Measurements from ENCODE around the gene CAPN10.

The CAPN10 gene

GRCh38 chr2:240593703-240594451 is 7.3 kb downstream of the CAPN10 start:
- H3K9me3 Mint-ChIP-seq, result no peaks in the 10 kb centered on the region
- CTCF ChIA-PET, result interaction anchor here (1.2 to 1.3 kb wide), 2 partner anchors 15 to 29 kb away, joined by 3 read pairs; no protein-coding TSS in a partner anchor
- peaks cover 7% of the 10 kb centered on the region for H3K36me3 Mint-ChIP-seq
- peaks cover 13% of the 10 kb centered on the region for H3K4me1 Mint-ChIP-seq
- no peaks in the 10 kb centered on the region for H3K27me3 Mint-ChIP-seq
- DNase-seq, result peak; percentile 11
- no peak overlapping the region for H3K27ac Mint-ChIP-seq
- no peak overlapping the region for H3K4me3 Mint-ChIP-seq

DNA sequence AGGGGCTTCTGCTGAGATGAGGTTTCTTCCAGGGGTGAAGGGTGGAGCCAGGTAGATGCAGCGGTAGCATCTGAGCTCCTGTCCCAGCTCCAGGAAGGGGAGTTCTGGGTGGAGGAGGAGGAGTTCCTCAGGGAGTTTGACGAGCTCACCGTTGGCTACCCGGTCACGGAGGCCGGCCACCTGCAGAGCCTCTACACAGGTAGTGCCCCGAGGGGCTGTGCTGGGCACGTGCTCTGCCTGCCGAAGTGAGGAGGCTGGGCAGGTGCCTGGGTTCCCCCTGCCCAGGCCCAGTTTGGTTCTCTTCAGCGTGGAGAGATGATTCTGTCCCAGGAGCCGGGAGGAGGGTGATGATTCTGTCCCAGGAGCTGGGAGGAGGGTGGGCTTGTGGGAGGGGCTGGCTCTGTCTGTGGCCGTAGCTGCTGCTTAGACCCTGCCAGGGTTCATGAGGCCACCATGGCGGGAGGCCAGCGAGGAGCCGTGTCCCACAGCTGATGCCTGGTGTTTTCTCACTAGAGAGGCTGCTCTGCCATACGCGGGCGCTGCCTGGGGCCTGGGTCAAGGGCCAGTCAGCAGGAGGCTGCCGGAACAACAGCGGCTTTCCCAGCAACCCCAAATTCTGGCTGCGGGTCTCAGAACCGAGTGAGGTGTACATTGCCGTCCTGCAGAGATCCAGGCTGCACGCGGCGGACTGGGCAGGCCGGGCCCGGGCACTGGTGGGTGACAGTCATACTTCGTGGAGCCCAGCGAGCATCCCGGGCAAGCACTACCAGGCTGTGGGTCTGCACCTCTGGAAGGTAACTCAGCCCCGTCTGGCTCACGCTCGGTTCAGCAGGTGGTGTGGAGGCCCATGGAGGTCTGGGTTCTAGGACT is 8.2 kb downstream of the CAPN10 start:
- CTCF ChIA-PET, result interaction anchor here (1.2 kb wide), 1 partner anchor 28 kb away, joined by 3 read pairs; no protein-coding TSS in a partner anchor
- Mint-ChIP-seq H3K27ac (no peak overlapping the region), H3K36me3 (peaks cover 4% of the 10 kb centered on the region), H3K4me3 (no peak overlapping the region), H3K9me3 (no peaks in the 10 kb centered on the region), H3K27me3 (no peaks in the 10 kb centered on the region), H3K4me1 (peaks cover 7% of the 10 kb centered on the region)
- no peak for DNase-seq

- peak; percentile 64 for DNase-seq
- H3K36me3 Mint-ChIP-seq, result peaks cover 6% of the 10 kb centered on the region
- H3K9me3 Mint-ChIP-seq, result no peaks in the 10 kb centered on the region
- peaks cover 7% of the 10 kb centered on the region for H3K4me1 Mint-ChIP-seq
- H3K4me3 Mint-ChIP-seq, result no peak overlapping the region
- no peaks in the 10 kb centered on the region for H3K27me3 Mint-ChIP-seq
- CTCF ChIA-PET, result interaction anchor here (1.7 to 1.9 kb wide), 2 partner anchors 14 to 21 kb away, joined by 4 to 7 read pairs; no protein-coding TSS in a partner anchor
- H3K27ac Mint-ChIP-seq, result no peak overlapping the region
Measured at GRCh38 chr2:240595381-240596079, 9.0 kb downstream of the CAPN10 start.

GRCh38 chr2:240596080-240596460 is 9.5 kb downstream of the CAPN10 start:
- peaks cover 6% of the 10 kb centered on the region for H3K36me3 Mint-ChIP-seq
- H3K4me1 Mint-ChIP-seq, result peaks cover 7% of the 10 kb centered on the region
- H3K27me3 Mint-ChIP-seq, result no peaks in the 10 kb centered on the region
- no peak overlapping the region for H3K27ac Mint-ChIP-seq
- no peaks in the 10 kb centered on the region for H3K9me3 Mint-ChIP-seq
- no peak overlapping the region for H3K4me3 Mint-ChIP-seq
- DNase-seq, result no peak
- CTCF ChIA-PET, result interaction anchor here (1.7 to 1.9 kb wide), 2 partner anchors 13 to 21 kb away, joined by 4 to 7 read pairs; no protein-coding TSS in a partner anchor

- CTCF ChIA-PET, result interaction anchor here (1.7 to 1.9 kb wide), 2 partner anchors 13 to 20 kb away, joined by 4 to 7 read pairs; no protein-coding TSS in a partner anchor
- Mint-ChIP-seq H3K4me1 (peaks cover 3% of the 10 kb centered on the region), H3K27me3 (no peaks in the 10 kb centered on the region), H3K9me3 (no peaks in the 10 kb centered on the region), H3K27ac (no peak overlapping the region), H3K4me3 (no peak overlapping the region), H3K36me3 (peaks cover 6% of the 10 kb centered on the region)
- no peak for DNase-seq
Measured at GRCh38 chr2:240596491-240596931, 10.0 kb downstream of the CAPN10 start.

DNA sequence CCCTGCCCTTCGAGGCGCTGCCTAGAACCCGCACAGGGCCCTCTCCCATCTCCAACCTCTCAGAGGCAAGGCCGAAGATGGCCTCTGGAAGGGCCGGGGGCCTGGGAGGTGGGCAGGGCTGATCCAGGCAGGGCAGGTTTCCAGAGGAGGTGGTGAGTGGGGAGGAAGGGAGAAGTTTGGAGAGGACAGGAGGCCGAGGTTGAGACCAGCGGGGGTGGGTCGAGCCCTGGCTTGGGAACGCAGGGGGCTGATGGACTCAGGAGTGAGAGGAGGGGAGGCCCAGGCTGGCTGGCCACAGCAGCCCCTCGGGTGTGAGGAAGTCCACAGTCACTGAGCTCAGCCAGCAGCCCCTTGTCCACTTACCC is 10.5 kb downstream of the CAPN10 start:
- Mint-ChIP-seq H3K4me3 (no peak overlapping the region), H3K36me3 (peaks cover 6% of the 10 kb centered on the region), H3K27ac (no peak overlapping the region), H3K9me3 (no peaks in the 10 kb centered on the region), H3K4me1 (peaks cover 3% of the 10 kb centered on the region), H3K27me3 (no peaks in the 10 kb centered on the region)
- no peak for DNase-seq
- CTCF ChIA-PET, result interaction anchor here (1.7 to 1.9 kb wide), 2 partner anchors 12 to 20 kb away, joined by 4 to 7 read pairs; no protein-coding TSS in a partner anchor

DNA sequence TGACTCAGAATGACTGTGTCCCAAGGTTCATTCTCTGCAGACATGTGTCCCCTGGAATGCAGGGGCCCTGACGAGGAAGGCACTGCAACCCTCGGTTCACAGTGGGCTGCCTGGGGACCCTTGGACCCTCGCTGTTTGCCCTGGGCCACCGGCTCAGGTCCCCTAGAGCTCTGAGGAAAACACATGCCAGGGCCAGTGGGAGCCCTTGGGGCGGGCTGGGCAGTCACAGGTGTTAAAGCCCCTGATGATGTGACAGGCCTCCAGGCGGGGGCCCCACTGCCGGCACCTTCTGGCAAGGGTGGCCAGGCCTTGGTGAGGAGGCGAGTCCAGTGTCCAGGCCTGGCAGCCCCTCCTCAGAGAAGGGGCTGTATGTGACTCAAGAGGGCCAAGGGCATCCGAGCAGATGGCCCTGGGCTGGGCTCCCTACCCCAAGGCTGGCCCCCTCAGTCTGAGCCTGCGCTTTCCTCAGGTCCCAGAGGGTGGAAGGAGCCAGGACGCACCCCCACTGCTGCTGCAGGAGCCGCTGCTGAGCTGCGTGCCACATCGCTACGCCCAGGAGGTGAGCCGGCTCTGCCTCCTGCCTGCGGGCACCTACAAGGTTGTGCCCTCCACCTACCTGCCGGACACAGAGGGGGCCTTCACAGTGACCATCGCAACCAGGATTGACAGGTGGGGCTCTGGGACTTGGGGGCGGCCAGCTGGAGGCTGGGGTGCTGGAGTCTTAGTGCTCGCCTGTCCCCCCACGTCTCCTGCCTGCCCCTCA is 11.1 kb downstream of the CAPN10 start:
- Mint-ChIP-seq H3K27ac (no peak overlapping the region), H3K4me1 (peaks cover 3% of the 10 kb centered on the region), H3K4me3 (no peak overlapping the region), H3K36me3 (peaks cover 6% of the 10 kb centered on the region), H3K27me3 (no peaks in the 10 kb centered on the region), H3K9me3 (no peaks in the 10 kb centered on the region)
- no peak for DNase-seq
- CTCF ChIA-PET, result interaction anchor here (0.9 to 1.9 kb wide), 3 partner anchors 12 to 84 kb away, joined by 4 to 7 read pairs (median 5); no protein-coding TSS in a partner anchor

DNA sequence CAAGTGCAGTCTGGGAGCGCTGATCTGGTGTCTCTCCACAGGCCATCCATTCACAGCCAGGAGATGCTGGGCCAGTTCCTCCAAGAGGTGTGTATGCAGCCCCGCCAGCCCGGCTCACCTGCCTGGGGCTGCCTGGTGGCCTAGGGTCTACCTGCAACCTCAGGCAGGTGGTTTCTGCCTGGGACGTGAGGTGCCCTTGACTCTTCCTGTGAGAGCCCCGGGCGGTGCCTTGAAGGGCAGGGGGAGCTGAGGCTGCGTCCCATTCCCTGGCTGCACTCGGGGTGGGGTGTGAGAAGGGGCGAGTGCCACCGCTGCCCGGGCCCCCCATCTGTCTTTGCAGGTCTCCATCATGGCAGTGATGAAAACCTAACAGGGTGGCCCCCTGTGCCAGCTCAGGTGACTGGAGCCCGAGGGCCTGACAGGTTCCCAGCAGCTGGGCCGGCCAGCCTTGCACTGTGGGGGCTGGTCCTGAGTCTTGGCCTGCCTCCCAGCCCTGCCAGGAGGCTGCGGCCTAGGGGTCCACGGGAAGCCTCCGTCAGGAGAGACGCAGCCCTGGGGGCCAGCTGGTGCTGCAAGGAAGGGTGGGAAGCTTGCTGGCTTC is 11.9 kb downstream of the CAPN10 start:
- peaks cover 6% of the 10 kb centered on the region for H3K36me3 Mint-ChIP-seq
- CTCF ChIA-PET, result interaction anchor here (0.9 kb wide), 1 partner anchor 84 kb away, joined by 5 read pairs; no protein-coding TSS in a partner anchor
- no peaks in the 10 kb centered on the region for H3K27me3 Mint-ChIP-seq
- H3K9me3 Mint-ChIP-seq, result no peaks in the 10 kb centered on the region
- peak; percentile 14 for DNase-seq
- H3K27ac Mint-ChIP-seq, result no peak overlapping the region
- H3K4me1 Mint-ChIP-seq, result peaks cover 3% of the 10 kb centered on the region
- no peak overlapping the region for H3K4me3 Mint-ChIP-seq

DNA sequence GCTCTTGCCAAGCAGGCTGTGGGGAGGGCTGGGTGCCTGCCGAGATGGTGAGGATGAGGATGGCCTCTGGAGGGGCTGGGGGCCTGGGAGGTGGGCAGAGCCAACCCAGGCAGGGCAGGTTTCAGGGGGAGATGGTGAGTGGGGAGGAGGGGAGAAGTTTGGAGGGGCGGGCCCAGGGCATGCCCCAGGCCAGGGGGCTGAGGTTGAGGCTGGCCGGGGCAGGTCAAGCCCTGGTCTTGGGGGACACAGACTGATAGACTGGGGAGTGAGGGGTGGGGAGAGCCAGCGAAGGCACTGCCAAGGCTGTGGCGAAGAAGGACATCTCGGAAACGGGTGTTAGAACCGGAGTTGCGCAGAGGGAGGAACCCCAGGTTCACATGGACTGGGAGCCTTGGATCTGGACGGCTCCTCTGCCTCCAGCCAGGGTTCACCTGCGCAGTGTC is 12.6 kb downstream of the CAPN10 start:
- CTCF ChIA-PET, result no interaction called here
- DNase-seq, result peak; percentile 5
- no peaks in the 10 kb centered on the region for H3K9me3 Mint-ChIP-seq
- peaks cover 3% of the 10 kb centered on the region for H3K4me1 Mint-ChIP-seq
- no peaks in the 10 kb centered on the region for H3K27me3 Mint-ChIP-seq
- peak overlapping the region; percentile 77 for H3K27ac Mint-ChIP-seq
- H3K36me3 Mint-ChIP-seq, result peaks cover 6% of the 10 kb centered on the region
- H3K4me3 Mint-ChIP-seq, result no peak overlapping the region

DNA sequence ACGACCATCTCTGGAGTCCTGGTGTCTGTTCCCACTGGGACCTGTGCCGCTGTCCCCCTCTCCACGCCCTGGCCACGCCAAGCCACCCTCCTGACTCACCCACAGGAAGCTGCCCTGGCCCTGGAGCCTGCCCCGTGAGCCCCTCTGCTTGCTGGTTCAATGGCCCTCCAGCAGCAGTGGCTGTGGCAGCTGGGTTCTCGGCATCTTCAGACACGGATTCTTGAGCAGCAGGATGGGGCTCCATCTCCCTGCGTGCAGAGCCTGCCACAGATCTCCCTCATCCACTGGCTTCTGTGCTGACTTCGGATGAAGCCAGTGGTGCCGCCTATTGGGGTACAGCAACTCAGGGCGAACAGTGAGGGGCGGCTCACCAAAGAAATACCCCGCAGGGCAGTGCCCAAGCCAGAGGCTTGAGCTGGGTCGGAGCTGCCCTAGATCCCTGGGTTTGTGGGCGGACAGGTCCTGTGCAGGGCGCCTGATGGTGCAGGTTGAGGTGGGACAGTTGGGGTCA is 14.0 kb downstream of the CAPN10 start:
- no peaks in the 10 kb centered on the region for H3K27me3 Mint-ChIP-seq
- peaks cover 3% of the 10 kb centered on the region for H3K4me1 Mint-ChIP-seq
- no peak overlapping the region for H3K27ac Mint-ChIP-seq
- CTCF ChIA-PET, result interaction anchor here (1.3 kb wide), 1 partner anchor 11 kb away, joined by 3 read pairs; no protein-coding TSS in a partner anchor
- H3K9me3 Mint-ChIP-seq, result no peaks in the 10 kb centered on the region
- no peak overlapping the region for H3K4me3 Mint-ChIP-seq
- H3K36me3 Mint-ChIP-seq, result peaks cover 6% of the 10 kb centered on the region
- peak; percentile 17 for DNase-seq

GRCh38 chr2:240601061-240601830 is 14.7 kb downstream of the CAPN10 start:
- Mint-ChIP-seq H3K27ac (no peak overlapping the region), H3K36me3 (peaks cover 2% of the 10 kb centered on the region), H3K9me3 (no peaks in the 10 kb centered on the region), H3K4me3 (no peak overlapping the region), H3K27me3 (no peaks in the 10 kb centered on the region), H3K4me1 (no peaks in the 10 kb centered on the region)
- DNase-seq, result peak; percentile 11
- CTCF ChIA-PET, result interaction anchor here (1.3 kb wide), 1 partner anchor 12 kb away, joined by 3 read pairs; no protein-coding TSS in a partner anchor

DNA sequence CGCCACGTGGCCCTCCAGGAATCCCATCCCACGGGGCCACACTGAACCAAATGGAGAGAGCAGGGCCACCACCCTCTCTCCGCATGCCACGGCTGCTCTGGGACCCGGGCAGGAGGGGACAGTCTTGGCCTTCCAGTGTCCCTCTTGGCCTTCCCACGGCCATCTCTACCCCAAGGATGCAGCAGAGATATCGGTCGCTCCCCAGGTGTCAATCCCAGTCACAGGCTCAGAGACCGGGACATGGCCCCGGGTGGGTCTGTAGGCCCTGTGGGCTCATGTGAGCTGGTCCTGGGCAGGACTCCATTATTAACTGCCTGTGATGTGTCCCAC is 15.3 kb downstream of the CAPN10 start:
- H3K9me3 Mint-ChIP-seq, result no peaks in the 10 kb centered on the region
- no peak overlapping the region for H3K27ac Mint-ChIP-seq
- CTCF ChIA-PET, result interaction anchor here (1.3 kb wide), 1 partner anchor 12 kb away, joined by 3 read pairs; no protein-coding TSS in a partner anchor
- peak; percentile 10 for DNase-seq
- peaks cover 2% of the 10 kb centered on the region for H3K36me3 Mint-ChIP-seq
- H3K27me3 Mint-ChIP-seq, result no peaks in the 10 kb centered on the region
- H3K4me1 Mint-ChIP-seq, result no peaks in the 10 kb centered on the region
- H3K4me3 Mint-ChIP-seq, result no peak overlapping the region
